Mesenchymal stem cell (in vitro differentiated cells and primary cell): Measurements from ENCODE around the gene SPDYE2B.
"Not testable (repeated sequence)": the region's sequence is repeated elsewhere in the genome, so short reads cannot be mapped to it uniquely, and the experiment has no call there.

Experiments
- DNase-seq: peaks from one replicate; pipeline ENCODE4 v3.0.0-alpha.2; 2013
- H2AFZ ChIP-seq: one replicate; pipeline ENCODE4 v1.6.1; 2013; ENCODE audit warnings: low read depth, mild to moderate bottlenecking, control low read depth, inconsistent platforms, low read length, moderate library complexity
- H2AK5ac ChIP-seq: 2 replicates; pipeline ENCODE4 v1.6.1; 2013; ENCODE audit warnings: low read length, moderate library complexity, mild to moderate bottlenecking, inconsistent platforms; ENCODE audit not compliant: severe bottlenecking
- H2BK120ac ChIP-seq: one replicate; pipeline ENCODE4 v1.6.1; 2013; ENCODE audit warnings: low read depth, mild to moderate bottlenecking, inconsistent platforms, low read length, moderate library complexity
- H2BK12ac ChIP-seq, 2 experiments: one replicate each; pipeline ENCODE4 v1.6.1; 2013; ENCODE audit warnings: inconsistent platforms in 2 of 2, low read length in 2 of 2, mild to moderate bottlenecking in 2 of 2, moderate library complexity in 2 of 2, control low read depth in 1 of 2
- H2BK15ac ChIP-seq: one replicate; pipeline ENCODE4 v1.6.1; 2013; ENCODE audit warnings: mild to moderate bottlenecking, low read depth, inconsistent platforms; ENCODE audit not compliant: poor library complexity, severe bottlenecking
- H2BK5ac ChIP-seq: 2 replicates; pipeline ENCODE4 v1.6.1; 2013; ENCODE audit warnings: low read depth, mild to moderate bottlenecking, low read length, control low read depth, inconsistent platforms; ENCODE audit not compliant: poor library complexity, severe bottlenecking
- H3K14ac ChIP-seq, 2 experiments: one replicate each; pipeline ENCODE4 v1.6.1; 2013; ENCODE audit warnings: inconsistent platforms in 2 of 2, low read length in 2 of 2, control low read depth in 1 of 2, mild to moderate bottlenecking in 1 of 2, moderate library complexity in 1 of 2
- H3K18ac ChIP-seq, 2 experiments: one replicate each; pipeline ENCODE4 v1.6.1; 2013; ENCODE audit warnings: inconsistent platforms in 2 of 2, low read length in 2 of 2, control low read depth in 1 of 2, low read depth in 1 of 2, mild to moderate bottlenecking in 1 of 2
- H3K23ac ChIP-seq, 2 experiments: one replicate each; pipeline ENCODE4 v1.6.1; 2013; ENCODE audit warnings: inconsistent platforms in 2 of 2, low read length in 2 of 2, mild to moderate bottlenecking in 2 of 2, moderate library complexity in 2 of 2, control low read depth in 1 of 2
- H3K27ac ChIP-seq: 2 replicates; pipeline ENCODE4 v1.5.1; 2013; ENCODE audit warnings: mild to moderate bottlenecking, moderate library complexity, low read length, control low read depth, inconsistent platforms; ENCODE audit not compliant: poor library complexity, severe bottlenecking
- H3K27me3 ChIP-seq, 2 experiments: 2 replicates each; pipeline versions ENCODE4 v1.6.1 to v1.7.0; 2013; ENCODE audit warnings: low read length in 2 of 2, mild to moderate bottlenecking in 2 of 2, moderate library complexity in 2 of 2, control low read depth in 1 of 2, inconsistent platforms in 1 of 2; ENCODE audit not compliant: control insufficient read depth in 1 of 2, insufficient read depth in 1 of 2
- H3K36me3 ChIP-seq, 2 experiments: 2 replicates each; pipeline versions ENCODE4 v1.6.1 to v1.7.0; 2013; ENCODE audit warnings: low read length in 2 of 2, control low read depth in 1 of 2, inconsistent platforms in 1 of 2, low read depth in 1 of 2, mild to moderate bottlenecking in 1 of 2; ENCODE audit not compliant: insufficient read depth in 2 of 2, control insufficient read depth in 1 of 2
- H3K4ac ChIP-seq, 2 experiments: one replicate each; pipeline ENCODE4 v1.6.1; 2013; ENCODE audit warnings: inconsistent platforms in 2 of 2, low read length in 2 of 2, mild to moderate bottlenecking in 2 of 2, moderate library complexity in 2 of 2, control low read depth in 1 of 2, low read depth in 1 of 2
- H3K4me1 ChIP-seq: 2 replicates; pipeline ENCODE4 v1.6.1; 2013; ENCODE audit warnings: low read depth, low read length, control low read depth; ENCODE audit not compliant: control insufficient read depth, insufficient read depth
- H3K4me2 ChIP-seq: 2 replicates; pipeline ENCODE4 v1.6.1; 2013; ENCODE audit warnings: low read length, mild to moderate bottlenecking, inconsistent platforms; ENCODE audit not compliant: poor library complexity, severe bottlenecking
- H3K4me3 ChIP-seq, 2 experiments: 2 replicates each; pipeline versions ENCODE4 v1.5.1 to v1.7.0; 2013; ENCODE audit warnings: low read length in 2 of 2, mild to moderate bottlenecking in 2 of 2, control low read depth in 1 of 2, low read depth in 1 of 2; ENCODE audit not compliant: insufficient read depth in 1 of 2
- H3K79me1 ChIP-seq: replicated peaks from 2 replicates; pipeline ENCODE4 v1.6.1; 2013; ENCODE audit warnings: mild to moderate bottlenecking, control low read depth, low read length, inconsistent platforms; ENCODE audit not compliant: poor library complexity, severe bottlenecking
- H3K9ac ChIP-seq: 2 replicates; pipeline ENCODE4 v1.7.0; 2013; ENCODE audit warnings: mild to moderate bottlenecking, low read length, moderate library complexity
- H3K9me3 ChIP-seq: 2 replicates; pipeline ENCODE4 v1.7.0; 2013; ENCODE audit warnings: mild to moderate bottlenecking, low read length; ENCODE audit not compliant: control insufficient read depth
- H4K8ac ChIP-seq: one replicate; pipeline ENCODE4 v1.6.1; 2013; ENCODE audit warnings: inconsistent platforms, mild to moderate bottlenecking, low read length, moderate library complexity
- H4K91ac ChIP-seq: one replicate; pipeline ENCODE4 v1.6.1; 2013; ENCODE audit warnings: mild to moderate bottlenecking, low read length, inconsistent platforms
- WGBS: methylation state at CpG from one replicate; pipeline ENCODE4 v1.1.7; 2013; ENCODE audit warnings: mixed read lengths; 5-methylcytosine and 5-hydroxymethylcytosine counted together

Gene SPDYE2B

GRCh38 chr7:102688299-102689036, 38.3 kb downstream of the SPDYE2B start:
- not testable (repeated sequence) for H2AK5ac ChIP-seq, H3K4me1 ChIP-seq, H3K4me3 ChIP-seq, H4K91ac ChIP-seq, H3K79me1 ChIP-seq, H3K27me3 ChIP-seq, H2BK15ac ChIP-seq, H3K27ac ChIP-seq, H3K9ac ChIP-seq, H3K23ac ChIP-seq, H3K4me2 ChIP-seq, H3K14ac ChIP-seq, DNase-seq, H2BK5ac ChIP-seq, H4K8ac ChIP-seq, H2BK12ac ChIP-seq, H2BK120ac ChIP-seq, H2AFZ ChIP-seq, H3K9me3 ChIP-seq, H3K36me3 ChIP-seq, H3K4ac ChIP-seq, H3K18ac ChIP-seq
- no CpG with 5 or more reads among the region's 37 CpGs for WGBS

DNA sequence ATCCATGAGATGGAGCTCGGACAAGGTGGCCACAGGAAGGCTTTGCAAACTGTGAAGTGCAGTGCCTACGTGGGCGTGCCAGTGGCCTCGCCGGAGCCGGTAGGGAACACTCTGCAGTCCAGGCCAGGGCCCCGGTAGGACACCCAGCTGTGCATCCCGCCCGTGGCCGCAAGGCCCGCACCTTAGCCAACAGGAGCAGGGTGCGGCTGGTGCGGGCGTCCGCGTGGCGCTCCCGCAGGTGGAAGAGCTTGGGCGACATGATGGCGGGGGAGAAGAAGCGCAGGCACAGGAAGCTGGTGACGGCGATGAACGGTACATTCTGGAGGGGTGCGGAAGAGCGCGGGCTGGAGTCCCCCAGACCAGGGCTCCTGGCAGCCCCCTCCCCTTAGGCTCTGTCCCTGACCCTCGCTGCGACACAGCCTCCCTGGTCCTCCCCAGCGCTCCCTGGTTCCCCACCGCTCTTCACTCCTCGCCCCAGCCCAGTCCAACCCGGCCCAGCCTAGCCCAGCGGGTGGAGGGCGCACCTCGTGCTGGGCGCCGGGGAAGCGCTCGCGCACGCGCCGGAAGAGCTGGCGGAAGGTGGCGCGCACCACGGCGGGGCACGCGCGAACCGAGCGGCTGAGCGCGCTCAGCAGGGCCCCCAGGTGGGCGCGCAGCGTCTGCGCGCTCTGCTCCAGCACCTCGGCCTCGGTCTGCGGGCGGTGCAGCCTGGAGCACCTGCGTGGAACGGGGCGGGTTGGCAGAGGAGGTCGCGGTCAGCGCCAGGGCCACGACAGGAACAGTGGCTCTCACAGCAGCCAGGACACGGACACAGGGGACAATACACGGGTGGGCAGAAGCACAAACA, 39.5 kb downstream of the SPDYE2B start:
- not testable (repeated sequence) for H3K27me3 ChIP-seq, H2BK12ac ChIP-seq, H3K4me2 ChIP-seq, H2AFZ ChIP-seq, H2AK5ac ChIP-seq, H3K4me1 ChIP-seq, H2BK120ac ChIP-seq, H3K9me3 ChIP-seq, H2BK5ac ChIP-seq, H2BK15ac ChIP-seq, H3K36me3 ChIP-seq, H3K4me3 ChIP-seq, H3K9ac ChIP-seq, DNase-seq, H4K8ac ChIP-seq, H3K4ac ChIP-seq, H3K27ac ChIP-seq, H3K79me1 ChIP-seq, H3K18ac ChIP-seq, H3K14ac ChIP-seq, H4K91ac ChIP-seq, H3K23ac ChIP-seq
- WGBS: no CpG with 5 or more reads among the region's 74 CpGs

DNA sequence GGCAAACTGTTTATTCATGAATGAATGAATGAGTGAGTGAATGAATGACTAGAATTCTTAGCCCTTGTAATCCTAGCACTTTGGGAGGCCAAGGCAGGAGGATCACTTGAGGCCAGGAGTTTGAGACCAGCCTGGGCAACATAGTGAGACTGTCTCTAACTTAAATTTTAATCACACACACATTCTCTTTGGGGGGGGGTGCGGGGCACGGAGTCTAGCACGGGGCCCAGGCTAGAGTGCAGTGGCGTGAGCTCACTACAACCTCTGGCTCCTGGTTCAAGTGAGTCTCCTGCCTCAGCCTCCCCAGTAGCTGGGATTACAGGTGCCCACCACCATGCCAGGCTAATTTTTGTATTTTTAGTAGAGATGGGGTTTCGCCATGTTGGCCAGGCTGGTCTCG, 40.5 kb downstream of the SPDYE2B start:
- not testable (repeated sequence) for H4K91ac ChIP-seq, H3K79me1 ChIP-seq, H2BK12ac ChIP-seq, H3K36me3 ChIP-seq, H3K4me2 ChIP-seq, H3K9me3 ChIP-seq, H2AK5ac ChIP-seq, H3K4ac ChIP-seq, DNase-seq, H2BK120ac ChIP-seq, H3K18ac ChIP-seq, H3K27ac ChIP-seq, H3K27me3 ChIP-seq, H3K4me1 ChIP-seq, H2AFZ ChIP-seq, H3K14ac ChIP-seq, H2BK15ac ChIP-seq, H3K9ac ChIP-seq, H4K8ac ChIP-seq, H3K4me3 ChIP-seq, H3K23ac ChIP-seq, H2BK5ac ChIP-seq
- WGBS: no CpG with 5 or more reads among the region's 6 CpGs

GRCh38 chr7:102694008-102694407, 43.9 kb downstream of the SPDYE2B start:
- H4K91ac ChIP-seq, H3K79me1 ChIP-seq, H3K9me3 ChIP-seq, H4K8ac ChIP-seq, H2BK15ac ChIP-seq, H2BK5ac ChIP-seq, H2BK120ac ChIP-seq, H3K14ac ChIP-seq, H2AK5ac ChIP-seq, H2BK12ac ChIP-seq, H3K4me1 ChIP-seq, H3K4ac ChIP-seq, H3K27me3 ChIP-seq, H3K4me2 ChIP-seq, H3K23ac ChIP-seq, H3K27ac ChIP-seq, H3K9ac ChIP-seq, H3K36me3 ChIP-seq, H3K4me3 ChIP-seq, DNase-seq, H3K18ac ChIP-seq, H2AFZ ChIP-seq: not testable (repeated sequence)
- 91% methylated on average over 2 of the region's 2 CpGs for WGBS
